Testis (tissue), 2 donors: ENCODE data around the gene MRPL27.

Experiments
- POLR2A ChIP-seq: fragments of 450-650 bp; IDR thresholded peaks from one replicate; pipeline ENCODE4 v1.6.1; 2017; ENCODE audit warnings: antibody characterized with exemption, mild to moderate bottlenecking, moderate library complexity
- TF ChIP-seq, protein P1 (sequence below), 3 experiments: fragments of 450-650 bp in 2 of 3; fragments of 200-600 bp in 1 of 3; sonication (generic) in 1 of 3; IDR thresholded peaks; one replicate each; pipeline ENCODE4 v1.5.1; 2016 to 2019; ENCODE audit warnings: antibody characterized with exemption in 3 of 3, mild to moderate bottlenecking in 2 of 3, moderate library complexity in 1 of 3

DNA sequence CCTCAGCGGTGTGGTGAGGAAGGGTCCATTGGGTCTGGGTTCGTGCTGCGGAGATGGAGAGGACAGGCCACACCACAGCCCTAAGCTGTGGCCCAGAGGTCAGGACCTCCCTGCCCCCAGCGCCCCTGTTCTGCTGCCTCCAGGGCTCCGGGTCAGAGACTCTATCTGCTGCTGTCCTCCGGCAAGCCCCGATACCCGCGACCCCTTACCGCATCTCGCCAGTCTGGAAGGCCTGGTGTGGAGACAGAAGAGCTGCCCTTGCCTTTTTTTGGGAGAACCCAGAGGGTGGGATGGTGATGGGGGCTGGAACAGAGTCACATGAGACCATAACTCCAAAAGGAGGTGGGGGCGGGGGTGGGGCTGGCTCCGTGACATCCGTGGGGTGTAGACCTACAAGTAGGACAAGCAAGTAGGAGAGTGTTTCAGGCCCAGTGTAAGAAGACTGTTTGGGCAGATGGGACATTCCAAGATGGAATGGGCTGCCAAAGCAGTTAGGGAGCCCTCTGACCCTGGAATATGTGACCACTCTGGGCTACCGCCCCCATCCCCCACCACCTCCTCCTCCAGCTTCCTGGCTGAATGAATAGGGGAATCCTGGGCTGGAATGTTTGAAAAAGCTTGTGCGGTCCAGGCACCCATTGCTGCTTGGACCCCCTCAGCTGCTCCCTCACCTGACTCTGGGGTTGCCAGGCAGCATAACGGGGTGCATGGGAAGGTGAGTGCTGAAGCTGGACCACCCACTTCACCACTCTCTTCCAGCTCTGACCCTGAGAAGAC, 25.7 kb downstream of the MRPL27 start:
- no peak for TF ChIP-seq POLR2A
- TF ChIP-seq, protein P1, sequence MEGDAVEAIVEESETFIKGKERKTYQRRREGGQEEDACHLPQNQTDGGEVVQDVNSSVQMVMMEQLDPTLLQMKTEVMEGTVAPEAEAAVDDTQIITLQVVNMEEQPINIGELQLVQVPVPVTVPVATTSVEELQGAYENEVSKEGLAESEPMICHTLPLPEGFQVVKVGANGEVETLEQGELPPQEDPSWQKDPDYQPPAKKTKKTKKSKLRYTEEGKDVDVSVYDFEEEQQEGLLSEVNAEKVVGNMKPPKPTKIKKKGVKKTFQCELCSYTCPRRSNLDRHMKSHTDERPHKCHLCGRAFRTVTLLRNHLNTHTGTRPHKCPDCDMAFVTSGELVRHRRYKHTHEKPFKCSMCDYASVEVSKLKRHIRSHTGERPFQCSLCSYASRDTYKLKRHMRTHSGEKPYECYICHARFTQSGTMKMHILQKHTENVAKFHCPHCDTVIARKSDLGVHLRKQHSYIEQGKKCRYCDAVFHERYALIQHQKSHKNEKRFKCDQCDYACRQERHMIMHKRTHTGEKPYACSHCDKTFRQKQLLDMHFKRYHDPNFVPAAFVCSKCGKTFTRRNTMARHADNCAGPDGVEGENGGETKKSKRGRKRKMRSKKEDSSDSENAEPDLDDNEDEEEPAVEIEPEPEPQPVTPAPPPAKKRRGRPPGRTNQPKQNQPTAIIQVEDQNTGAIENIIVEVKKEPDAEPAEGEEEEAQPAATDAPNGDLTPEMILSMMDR (IDR thresholded peaks at IDR 0.05): no peak
